K562 (cell line): ENCODE data around the gene NOSIP. TPM values are rescaled to one million over a fixed set of nuclear protein-coding genes. Genes with fewer than 3 reads are reported as not detected.
A peak's percentile ranks its signal among the peaks of the same experiment; 100 is the strongest.

Experiments used
- ARID1B ChIP-seq: fragments of 450-650 bp; IDR thresholded peaks from 2 replicates; pipeline ENCODE4 v1.6.1; 2016; ENCODE audit warnings: antibody characterized with exemption, mild to moderate bottlenecking, inconsistent platforms
- CHD2 ChIP-seq: IDR thresholded peaks from 2 replicates; pipeline ENCODE4 v1.6.1; 2011; ENCODE audit warnings: low read depth, low read length
- CREBBP ChIP-seq: IDR thresholded peaks from one replicate; pipeline ENCODE4 v1.6.1; 2012; ENCODE audit warnings: low read depth, mild to moderate bottlenecking, control low read depth, inconsistent platforms, low read length
- ESRRA ChIP-seq: fragments of 450-650 bp; IDR thresholded peaks from 2 replicates; pipeline ENCODE4 v1.6.1; 2014; ENCODE audit warnings: low read depth, mild to moderate bottlenecking, moderate library complexity, borderline replicate concordance
- ETV6 ChIP-seq, 3 experiments: fragments of 150-350 bp in 1 of 3; sonication (generic) in 1 of 3; formaldehyde crosslinking in 1 of 3; IDR thresholded peaks; 2 replicates each; pipeline versions ENCODE4 v1.6.1 to v1.8.0; 2014 to 2022; ENCODE audit warnings: borderline replicate concordance in 2 of 3, low read depth in 2 of 3, antibody characterized with exemption in 1 of 3, low read length in 1 of 3, mild to moderate bottlenecking in 1 of 3, missing genetic modification reagents in 1 of 3
- MBD1 ChIP-seq: fragments of 250-450 bp; sonication (Bioruptor Pico); IDR thresholded peaks from 2 replicates; pipeline ENCODE4 v1.8.0; 2022; ENCODE audit warnings: inconsistent platforms
- PKNOX1 ChIP-seq: fragments of 450-650 bp; IDR thresholded peaks from 2 replicates; pipeline ENCODE4 v1.6.1; 2016
- SNRNP70 ChIP-seq: fragments of 200-400 bp; formaldehyde crosslinking; optimal IDR thresholded peaks from 2 replicates; pipeline ENCODE3; 2017; ENCODE audit warnings: low read depth, low read length
- TRIM25 ChIP-seq: fragments of 450-650 bp; IDR thresholded peaks from 2 replicates; pipeline ENCODE4 v1.7.0; 2016; ENCODE audit warnings: borderline replicate concordance
- ZC3H11A ChIP-seq: IDR thresholded peaks from 2 replicates; pipeline ENCODE4 v1.6.1; 2012; ENCODE audit warnings: low read depth, low read length, improper control_type of control experiment
- ZKSCAN1 ChIP-seq: fragments of 150-350 bp; IDR thresholded peaks from 2 replicates; pipeline ENCODE4 v1.6.1; 2016; ENCODE audit warnings: low read depth, low read length
- ZNF398 ChIP-seq: fragments of 250-450 bp; sonication (Bioruptor Pico); IDR thresholded peaks from 2 replicates; pipeline ENCODE4 v1.8.0; 2021; ENCODE audit warnings: moderate library complexity, mild to moderate bottlenecking, inconsistent platforms
- ZNF518B ChIP-seq: fragments of 250-450 bp; sonication (Bioruptor Pico); IDR thresholded peaks from 2 replicates; pipeline ENCODE4 v1.5.0; 2021; ENCODE audit warnings: mild to moderate bottlenecking, moderate library complexity
- ZNF561 ChIP-seq: fragments of 450-650 bp; formaldehyde crosslinking; conservative IDR thresholded peaks from 2 replicates; pipeline ENCODE4 v1.4.0; 2020; ENCODE audit warnings: mild to moderate bottlenecking, moderate library complexity
- polyA plus RNA-seq, 8 experiments: library from polyadenylated mRNA; depleted of rRNA in 4 of 8; stranded (reverse) in 5 of 8; unstranded in 3 of 8; fragments of >200 nt; fragmentation: Nextera tagmentation in 2 of 8; fragmentation: Illumina TruSeq in 1 of 8; extraction: Ambion mirVana in 2 of 8; extraction: Trizol in 1 of 8; gene quantifications; 2 replicates each; pipeline versions ENCODE4 v1.2.1 to v1.2.3, GENCODE V29; 2011 to 2014; ENCODE audit warnings: inconsistent platforms in 1 of 8, missing spikeins in 1 of 8
- total RNA-seq, 7 experiments: library from RNA; depleted of rRNA in 6 of 7; stranded (reverse); fragments of >200 nt in 6 of 7; fragmentation: Illumina TruSeq in 2 of 7; extraction: Trizol in 2 of 7; gene quantifications; 2 replicates each; pipeline versions ENCODE4 v1.2.1 to v1.2.3, GENCODE V29; 2011 to 2021; ENCODE audit warnings: low replicate concordance in 1 of 7

Gene NOSIP
- total and polyA plus RNA-seq, 9 of the 15 experiments (the other 6 are each of a cell fraction or from before 2014, with no cell fraction given), result 14.4 to 153 (median 79.9) TPM

GRCh38 chr19:49593233-49594113 is 13.1 kb upstream of the NOSIP start (continued):
- no peak for TF ChIP-seq ZNF518B (CRISPR knock-in tag)
- no peak for TF ChIP-seq ESRRA
- TF ChIP-seq ZKSCAN1, result no peak
- no peak for TF ChIP-seq CREBBP
- peak; percentile 52; the same call in 1 of the 2 replicates for TF ChIP-seq PKNOX1
- TF ChIP-seq SNRNP70, result no peak
- TF ChIP-seq MBD1 (CRISPR knock-in tag), result no peak
- TF ChIP-seq ZC3H11A, result no peak
- TF ChIP-seq ARID1B, result 0 out of 2 replicates have a peak, but pooled peaks have one; percentile 24
- TF ChIP-seq CHD2, result peak; percentile 78
- peak; percentile 67; the same call in 1 of the 2 replicates for TF ChIP-seq TRIM25
- TF ChIP-seq ZNF561 (CRISPR knock-in tag), result no peak
- no peak for TF ChIP-seq ZNF398 (CRISPR knock-in tag)
- TF ChIP-seq ETV6 (IDR thresholded peaks at IDR 0.05; ENCODE audit: borderline replicate concordance in 1 of 2, low read depth in 2 of 2, low read length in 1 of 2), result no peak
- TF ChIP-seq ETV6 (CRISPR knock-in tag; IDR thresholded peaks at IDR 0.05; ENCODE audit: borderline replicate concordance), result no peak
